ENCODE measurements around the gene CCDC158.

- TF ChIP-seq EZH2phosphoT487 (IDR thresholded peaks at IDR 0.05; ENCODE audit: borderline replicate concordance, low read depth, low read length) (no peak), CTCF (conservative IDR thresholded peaks at IDR 0.05; ENCODE audit: low read length) (no peak)
These were observed 78.8 kb downstream of the CCDC158 start for GRCh38 chr4:76342191-76342590.
